ENCODE data around the gene ROM1.

DNA sequence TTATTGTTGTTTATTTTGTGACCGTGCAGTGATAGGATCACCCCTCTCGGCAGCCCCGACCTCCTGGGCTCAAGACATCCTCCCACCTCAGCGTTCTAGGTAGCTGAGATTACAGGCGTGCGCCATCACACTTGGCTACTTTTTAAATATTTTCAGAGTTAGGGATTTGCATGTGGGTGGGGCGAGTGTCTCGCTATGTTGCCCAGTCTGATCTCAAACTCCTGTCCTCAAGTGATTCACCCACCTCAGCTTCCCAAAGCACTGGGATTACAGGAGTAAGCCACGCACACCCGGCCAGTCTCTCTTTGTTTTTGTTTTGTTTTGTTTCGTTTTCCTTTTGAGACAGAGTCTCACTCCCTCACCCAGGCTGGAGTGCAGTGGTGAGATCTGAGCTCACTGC is 41.2 kb downstream of the ROM1 start:
- TF ChIP-seq, protein P1, sequence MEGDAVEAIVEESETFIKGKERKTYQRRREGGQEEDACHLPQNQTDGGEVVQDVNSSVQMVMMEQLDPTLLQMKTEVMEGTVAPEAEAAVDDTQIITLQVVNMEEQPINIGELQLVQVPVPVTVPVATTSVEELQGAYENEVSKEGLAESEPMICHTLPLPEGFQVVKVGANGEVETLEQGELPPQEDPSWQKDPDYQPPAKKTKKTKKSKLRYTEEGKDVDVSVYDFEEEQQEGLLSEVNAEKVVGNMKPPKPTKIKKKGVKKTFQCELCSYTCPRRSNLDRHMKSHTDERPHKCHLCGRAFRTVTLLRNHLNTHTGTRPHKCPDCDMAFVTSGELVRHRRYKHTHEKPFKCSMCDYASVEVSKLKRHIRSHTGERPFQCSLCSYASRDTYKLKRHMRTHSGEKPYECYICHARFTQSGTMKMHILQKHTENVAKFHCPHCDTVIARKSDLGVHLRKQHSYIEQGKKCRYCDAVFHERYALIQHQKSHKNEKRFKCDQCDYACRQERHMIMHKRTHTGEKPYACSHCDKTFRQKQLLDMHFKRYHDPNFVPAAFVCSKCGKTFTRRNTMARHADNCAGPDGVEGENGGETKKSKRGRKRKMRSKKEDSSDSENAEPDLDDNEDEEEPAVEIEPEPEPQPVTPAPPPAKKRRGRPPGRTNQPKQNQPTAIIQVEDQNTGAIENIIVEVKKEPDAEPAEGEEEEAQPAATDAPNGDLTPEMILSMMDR (optimal IDR thresholded peaks at IDR 0.05 in 1 of 3, IDR thresholded peaks at IDR 0.05 in 1 of 3, conservative IDR thresholded peaks at IDR 0.05 in 1 of 3; ENCODE audit: extremely low read depth in 1 of 3, insufficient read depth in 2 of 3, low read length in 3 of 3) = no peak
- no peak for TF ChIP-seq EZH2 (IDR thresholded peaks at IDR 0.05; ENCODE audit: low read length)

All from keratinocyte (primary cell).